HL-60 (cell line): Measurements from ENCODE around the gene SASH1.

ENCODE experiments used
- DNase-seq, 2 experiments: peaks; one replicate each; pipeline ENCODE4 v3.0.0-alpha.2; 2010 to 2020; ENCODE audit warnings: low read depth in 1 of 2, low spot score in 1 of 2
- H3K27ac ChIP-seq: fragments of 250-450 bp; sonication (Bioruptor Pico); replicated peaks from 2 replicates; pipeline ENCODE4 v1.5.1; 2020; ENCODE audit warnings: mild to moderate bottlenecking, moderate library complexity
- H3K27me3 ChIP-seq: fragments of 250-450 bp; sonication (Bioruptor Pico); 2 replicates; pipeline ENCODE4 v1.5.1; 2021; ENCODE audit warnings: mild to moderate bottlenecking, moderate library complexity; ENCODE audit not compliant: insufficient read depth, poor library complexity, severe bottlenecking
- H3K4me3 ChIP-seq: replicated peaks from 2 replicates; pipeline ENCODE4 v1.5.1; 2011; ENCODE audit warnings: mild to moderate bottlenecking, control low read depth, low read length; ENCODE audit not compliant: insufficient read depth
- GABPA ChIP-seq: IDR thresholded peaks from 2 replicates; pipeline ENCODE4 v1.6.1; 2012; ENCODE audit warnings: low read depth
- POLR2AphosphoS5 ChIP-seq: IDR thresholded peaks from 2 replicates; pipeline ENCODE4 v1.6.1; 2012; ENCODE audit warnings: low read depth
- SPI1 ChIP-seq: IDR thresholded peaks from 2 replicates; pipeline ENCODE4 v1.6.1; 2012; ENCODE audit warnings: low read depth, mild to moderate bottlenecking, borderline replicate concordance
- TF ChIP-seq, protein P1 (sequence below): IDR thresholded peaks from 2 replicates; pipeline ENCODE4 v1.6.1; 2012; ENCODE audit warnings: low read depth; ENCODE audit not compliant: insufficient replicate concordance
- TF ChIP-seq, protein P2 (sequence below): IDR thresholded peaks from one replicate; pipeline ENCODE4 v1.5.1; 2011; ENCODE audit warnings: low read length, control low read depth, inconsistent platforms; ENCODE audit not compliant: insufficient read depth

The SASH1 gene

DNA sequence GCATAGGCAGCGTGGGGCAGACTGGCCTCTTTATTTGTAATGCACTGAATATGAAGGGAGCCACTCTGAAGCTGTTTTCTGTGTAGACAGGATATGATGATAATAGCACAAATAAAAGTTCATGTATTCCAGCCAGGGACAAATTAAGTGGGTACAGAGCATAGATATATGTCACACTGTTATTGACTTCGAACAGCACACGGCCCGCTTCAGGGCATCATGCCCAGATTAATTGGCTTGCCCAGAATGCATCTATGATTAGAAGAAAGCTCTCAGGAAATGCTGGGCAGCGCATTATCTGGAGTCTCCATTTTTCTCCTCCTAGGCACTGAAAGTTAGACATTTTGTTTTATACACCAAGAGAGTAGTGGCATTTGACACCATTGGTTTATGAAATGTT is 26.3 kb upstream of the SASH1 start:
- Histone ChIP-seq H3K27me3 (no peaks in the 10 kb centered on the region), H3K4me3 (no peak overlapping the region), H3K27ac (no peak overlapping the region)
- DNase-seq = no peak
- TF ChIP-seq SPI1 = no peak
- TF ChIP-seq, protein P1, sequence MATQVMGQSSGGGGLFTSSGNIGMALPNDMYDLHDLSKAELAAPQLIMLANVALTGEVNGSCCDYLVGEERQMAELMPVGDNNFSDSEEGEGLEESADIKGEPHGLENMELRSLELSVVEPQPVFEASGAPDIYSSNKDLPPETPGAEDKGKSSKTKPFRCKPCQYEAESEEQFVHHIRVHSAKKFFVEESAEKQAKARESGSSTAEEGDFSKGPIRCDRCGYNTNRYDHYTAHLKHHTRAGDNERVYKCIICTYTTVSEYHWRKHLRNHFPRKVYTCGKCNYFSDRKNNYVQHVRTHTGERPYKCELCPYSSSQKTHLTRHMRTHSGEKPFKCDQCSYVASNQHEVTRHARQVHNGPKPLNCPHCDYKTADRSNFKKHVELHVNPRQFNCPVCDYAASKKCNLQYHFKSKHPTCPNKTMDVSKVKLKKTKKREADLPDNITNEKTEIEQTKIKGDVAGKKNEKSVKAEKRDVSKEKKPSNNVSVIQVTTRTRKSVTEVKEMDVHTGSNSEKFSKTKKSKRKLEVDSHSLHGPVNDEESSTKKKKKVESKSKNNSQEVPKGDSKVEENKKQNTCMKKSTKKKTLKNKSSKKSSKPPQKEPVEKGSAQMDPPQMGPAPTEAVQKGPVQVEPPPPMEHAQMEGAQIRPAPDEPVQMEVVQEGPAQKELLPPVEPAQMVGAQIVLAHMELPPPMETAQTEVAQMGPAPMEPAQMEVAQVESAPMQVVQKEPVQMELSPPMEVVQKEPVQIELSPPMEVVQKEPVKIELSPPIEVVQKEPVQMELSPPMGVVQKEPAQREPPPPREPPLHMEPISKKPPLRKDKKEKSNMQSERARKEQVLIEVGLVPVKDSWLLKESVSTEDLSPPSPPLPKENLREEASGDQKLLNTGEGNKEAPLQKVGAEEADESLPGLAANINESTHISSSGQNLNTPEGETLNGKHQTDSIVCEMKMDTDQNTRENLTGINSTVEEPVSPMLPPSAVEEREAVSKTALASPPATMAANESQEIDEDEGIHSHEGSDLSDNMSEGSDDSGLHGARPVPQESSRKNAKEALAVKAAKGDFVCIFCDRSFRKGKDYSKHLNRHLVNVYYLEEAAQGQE = no peak
- TF ChIP-seq GABPA = no peak
- TF ChIP-seq POLR2AphosphoS5 = no peak
- TF ChIP-seq, protein P2, sequence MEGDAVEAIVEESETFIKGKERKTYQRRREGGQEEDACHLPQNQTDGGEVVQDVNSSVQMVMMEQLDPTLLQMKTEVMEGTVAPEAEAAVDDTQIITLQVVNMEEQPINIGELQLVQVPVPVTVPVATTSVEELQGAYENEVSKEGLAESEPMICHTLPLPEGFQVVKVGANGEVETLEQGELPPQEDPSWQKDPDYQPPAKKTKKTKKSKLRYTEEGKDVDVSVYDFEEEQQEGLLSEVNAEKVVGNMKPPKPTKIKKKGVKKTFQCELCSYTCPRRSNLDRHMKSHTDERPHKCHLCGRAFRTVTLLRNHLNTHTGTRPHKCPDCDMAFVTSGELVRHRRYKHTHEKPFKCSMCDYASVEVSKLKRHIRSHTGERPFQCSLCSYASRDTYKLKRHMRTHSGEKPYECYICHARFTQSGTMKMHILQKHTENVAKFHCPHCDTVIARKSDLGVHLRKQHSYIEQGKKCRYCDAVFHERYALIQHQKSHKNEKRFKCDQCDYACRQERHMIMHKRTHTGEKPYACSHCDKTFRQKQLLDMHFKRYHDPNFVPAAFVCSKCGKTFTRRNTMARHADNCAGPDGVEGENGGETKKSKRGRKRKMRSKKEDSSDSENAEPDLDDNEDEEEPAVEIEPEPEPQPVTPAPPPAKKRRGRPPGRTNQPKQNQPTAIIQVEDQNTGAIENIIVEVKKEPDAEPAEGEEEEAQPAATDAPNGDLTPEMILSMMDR = no peak

DNA sequence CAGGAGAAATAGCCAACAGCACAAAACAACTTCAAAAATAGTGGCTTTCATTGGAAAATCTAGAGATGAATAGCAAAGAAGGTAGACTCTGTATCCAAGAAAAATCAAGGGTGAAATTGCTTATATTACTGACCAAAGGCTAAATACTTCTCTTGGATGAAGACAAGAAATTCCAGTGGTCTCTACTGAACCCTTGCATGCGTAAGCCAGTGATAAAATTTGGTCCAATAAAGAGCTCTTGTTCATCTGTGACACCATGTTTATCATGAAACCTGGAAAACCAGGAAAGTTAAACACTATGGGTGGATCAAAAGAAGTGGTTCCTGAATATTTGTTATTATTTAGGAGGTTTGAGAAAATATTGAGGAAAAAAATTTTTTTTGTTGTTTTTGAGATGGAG is 25.6 kb upstream of the SASH1 start:
- Histone ChIP-seq H3K27ac (no peak overlapping the region), H3K4me3 (no peak overlapping the region), H3K27me3 (no peaks in the 10 kb centered on the region)
- no peak for DNase-seq
- TF ChIP-seq SPI1 (no peak), GABPA (no peak), POLR2AphosphoS5 (no peak)
- TF ChIP-seq, protein P1 = no peak
- TF ChIP-seq, protein P2 = no peak

DNA sequence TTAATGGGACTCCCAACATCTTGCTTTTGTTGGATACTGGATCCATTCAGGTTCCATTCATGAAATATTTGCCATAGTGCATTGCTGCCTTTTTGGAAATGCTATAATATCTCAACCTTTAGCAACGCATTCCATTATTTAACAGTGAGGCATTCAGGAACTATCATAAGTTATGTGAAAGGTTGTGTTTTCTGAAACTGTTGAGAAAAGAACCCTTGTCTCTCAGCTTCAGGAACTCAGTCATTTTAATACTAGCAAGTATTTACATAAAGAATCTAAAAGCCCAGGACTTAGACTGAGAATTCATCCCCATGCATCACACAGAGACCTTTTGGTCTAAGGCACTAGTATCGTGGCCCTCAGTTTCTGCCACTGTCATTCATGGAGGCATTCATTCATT is 24.9 kb upstream of the SASH1 start:
- Histone ChIP-seq H3K27me3 (no peaks in the 10 kb centered on the region), H3K4me3 (no peak overlapping the region), H3K27ac (no peak overlapping the region)
- no peak for TF ChIP-seq POLR2AphosphoS5
- TF ChIP-seq SPI1 = no peak
- DNase-seq = no peak

DNA sequence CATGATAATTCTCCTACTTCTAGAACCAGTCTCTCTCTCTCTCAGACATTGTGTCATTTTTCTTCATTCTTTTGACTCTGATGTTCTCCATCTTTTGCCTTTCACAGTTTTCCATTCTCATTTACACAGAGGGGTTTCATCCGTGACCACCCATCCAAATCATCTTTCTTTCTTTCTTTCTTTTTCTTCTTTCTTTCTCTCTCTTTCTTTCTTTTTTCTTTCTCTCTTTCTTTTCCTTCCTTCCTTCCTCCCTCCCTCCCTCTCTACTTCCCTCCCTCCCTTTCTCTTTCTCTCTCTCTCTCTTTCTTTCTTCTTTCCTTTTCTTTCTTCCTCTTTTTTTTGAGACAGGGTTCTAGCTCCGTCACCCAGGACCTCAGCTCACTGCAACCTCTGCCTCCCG is 19.9 kb upstream of the SASH1 start:
- TF ChIP-seq POLR2AphosphoS5 (no peak), SPI1 (no peak), GABPA (no peak)
- TF ChIP-seq, protein P1 = no peak
- TF ChIP-seq, protein P2 = no peak
- Histone ChIP-seq H3K27ac (no peak overlapping the region), H3K4me3 (no peak overlapping the region), H3K27me3 (no peaks in the 10 kb centered on the region)
- DNase-seq = no peak
